Common myeloid progenitor, CD34-positive (primary cell): ENCODE results near the gene SPDYA.
A peak's percentile ranks its signal among the peaks of the same experiment; 100 is the strongest.

Source experiments
- CTCF ChIA-PET: fragments of 350-600 bp; sonication (Branson Sonifier 250); formaldehyde crosslinking; loops from one replicate; lab custom pipeline; 2021; ENCODE audit warnings: antibody characterized with exemption; lab: Charles Lee
- POLR2A ChIA-PET: fragments of 350-600 bp; sonication (Branson Sonifier 250); formaldehyde crosslinking; loops from one replicate; lab custom pipeline; 2021; ENCODE audit warnings: antibody characterized with exemption; lab: Charles Lee
- DNase-seq, 3 donors: peaks; one replicate each; pipeline versions ENCODE4 v3.0.0 to v3.0.0-alpha.2; 2013
- H3K27ac ChIP-seq, 2 experiments: 1 replicate in 1 of 2; 2 replicates in 1 of 2; pipeline ENCODE4 v1.7.0; 2013; ENCODE audit warnings: inconsistent platforms in 2 of 2, low read length in 2 of 2, mild to moderate bottlenecking in 2 of 2, low read depth in 1 of 2, moderate library complexity in 1 of 2; ENCODE audit not compliant: severe bottlenecking in 2 of 2, insufficient read depth in 1 of 2, poor library complexity in 1 of 2
- H3K27me3 ChIP-seq, 5 experiments: replicated peaks in 2 of 5; 1 replicate in 3 of 5; 2 replicates in 2 of 5; pipeline versions ENCODE4 v1.6.1 to v1.7.0; 2013; ENCODE audit warnings: low read length in 4 of 5, mild to moderate bottlenecking in 2 of 5, moderate library complexity in 2 of 5, inconsistent platforms in 1 of 5; ENCODE audit not compliant: insufficient read depth in 5 of 5, control insufficient read depth in 4 of 5
- H3K36me3 ChIP-seq, 4 experiments: 1 replicate in 2 of 4; 2 replicates in 2 of 4; pipeline versions ENCODE4 v1.6.1 to v1.7.0; 2013; ENCODE audit warnings: low read length in 3 of 4, control low read depth in 1 of 4, mild to moderate bottlenecking in 1 of 4; ENCODE audit not compliant: control insufficient read depth in 4 of 4, insufficient read depth in 4 of 4
- H3K4me1 ChIP-seq, 4 experiments: 1 replicate in 3 of 4; 2 replicates in 1 of 4; pipeline versions ENCODE4 v1.6.1 to v1.7.1; 2013; ENCODE audit warnings: low read length in 3 of 4, mild to moderate bottlenecking in 3 of 4, control low read depth in 1 of 4, inconsistent platforms in 1 of 4, moderate library complexity in 1 of 4; ENCODE audit not compliant: control insufficient read depth in 4 of 4, insufficient read depth in 4 of 4; ENCODE audit errors: control extremely low read depth in 1 of 4
- H3K4me3 ChIP-seq, 7 experiments: 1 replicate in 4 of 7; 2 replicates in 3 of 7; pipeline versions ENCODE4 v1.5.1 to v1.7.0; 2013; ENCODE audit warnings: mild to moderate bottlenecking in 7 of 7, low read length in 6 of 7, moderate library complexity in 6 of 7, inconsistent platforms in 2 of 7, low read depth in 2 of 7, control low read depth in 1 of 7; ENCODE audit not compliant: insufficient read depth in 4 of 7, control insufficient read depth in 1 of 7; ENCODE audit errors: extremely low read depth in 1 of 7
- H3K9me3 ChIP-seq, 5 experiments: 1 replicate in 4 of 5; 2 replicates in 1 of 5; pipeline versions ENCODE4 v1.6.1 to v1.7.1; 2013; ENCODE audit warnings: low read length in 4 of 5, mild to moderate bottlenecking in 2 of 5, inconsistent platforms in 1 of 5, low read depth in 1 of 5, moderate library complexity in 1 of 5; ENCODE audit not compliant: control insufficient read depth in 4 of 5, insufficient read depth in 2 of 5; ENCODE audit errors: control extremely low read depth in 1 of 5
- WGBS: methylation state at CpG from one replicate; pipeline ENCODE4 v1.1.5; 2013; ENCODE audit not compliant: insufficient coverage; 5-methylcytosine and 5-hydroxymethylcytosine counted together

Gene SPDYA

GRCh38 chr2:28835781-28836180, 25.1 kb downstream of the SPDYA start:
- ChIA-PET CTCF (interaction anchor here (1.2 to 1.5 kb wide), 4 partner anchors 10 to 123 kb away, joined by 3 to 5 read pairs (median 4); no protein-coding TSS in a partner anchor), POLR2A (interaction anchor here (0.5 kb wide), 1 partner anchor 62 kb away, joined by 3 read pairs; no protein-coding TSS in a partner anchor)
- H3K36me3 ChIP-seq = no peaks in the 10 kb centered on the region

GRCh38 chr2:28838971-28839370, 28.3 kb downstream of the SPDYA start:
- ChIA-PET CTCF (interaction anchor here (1.2 kb wide), 1 partner anchor 18 kb away, joined by 4 read pairs; no protein-coding TSS in a partner anchor), POLR2A (no interaction called here)
- Histone ChIP-seq H3K36me3 (no peaks in the 10 kb centered on the region), H3K27me3 (no peaks in the 10 kb centered on the region), H3K9me3 (peaks cover 0 to 2% (median 0%) of the 10 kb centered on the region in 5 experiments), H3K27ac (no peak overlapping the region), H3K4me1 (no peaks in the 10 kb centered on the region), H3K4me3 (no peak overlapping the region)
- no peak for DNase-seq
- 80% methylated on average over 1 of the region's 2 CpGs for WGBS

More at GRCh38 chr2:28835781-28836180, 25.1 kb downstream of the SPDYA start:
- no CpG with 5 or more reads among the region's 2 CpGs for WGBS
- no peaks in the 10 kb centered on the region for H3K4me1 ChIP-seq
- no peak overlapping the region for H3K27ac ChIP-seq
- H3K27me3 ChIP-seq = no peaks in the 10 kb centered on the region
- H3K9me3 ChIP-seq = peaks cover 0 to 2% (median 0%) of the 10 kb centered on the region in 5 experiments
- H3K4me3 ChIP-seq = no peak overlapping the region
- DNase-seq = no peak

- 92% methylated on average over 3 of the region's 3 CpGs for WGBS
- Histone ChIP-seq H3K4me3 (no peak overlapping the region), H3K27ac (no peak overlapping the region), H3K36me3 (peaks cover 0 to 12% (median 1%) of the 10 kb centered on the region in 4 experiments), H3K4me1 (no peaks in the 10 kb centered on the region), H3K27me3 (no peaks in the 10 kb centered on the region), H3K9me3 (no peaks in the 10 kb centered on the region)
- ChIA-PET POLR2A (no interaction called here), CTCF (interaction anchor here (0.8 to 1.7 kb wide), 4 partner anchors 12 to 18 kb away, joined by 3 to 4 read pairs (median 4); no protein-coding TSS in a partner anchor)
- no peak for DNase-seq
These were observed 31.4 kb downstream of the SPDYA start for GRCh38 chr2:28842042-28842441.

GRCh38 chr2:28855193-28855592, 44.6 kb downstream of the SPDYA start:
- no peak overlapping the region for H3K27ac ChIP-seq
- 100% methylated on average over 1 of the region's 1 CpG for WGBS
- ChIA-PET POLR2A (interaction anchor here (0.6 kb wide), 1 partner anchor 31 kb away, joined by 3 read pairs; no protein-coding TSS in a partner anchor), CTCF (interaction anchor here (1.3 kb wide), 1 partner anchor 14 kb away, joined by 4 read pairs; no protein-coding TSS in a partner anchor)
- no peaks in the 10 kb centered on the region for H3K27me3 ChIP-seq
- H3K36me3 ChIP-seq = peaks cover 7 to 12% (median 10%) of the 10 kb centered on the region in 4 experiments
- DNase-seq = no peak
- no peak overlapping the region for H3K4me3 ChIP-seq
- no peaks in the 10 kb centered on the region for H3K4me1 ChIP-seq
- H3K9me3 ChIP-seq = no peaks in the 10 kb centered on the region

GRCh38 chr2:28855977-28856376, 45.3 kb downstream of the SPDYA start:
- H3K4me1 ChIP-seq = no peaks in the 10 kb centered on the region
- no peak overlapping the region for H3K27ac ChIP-seq
- H3K9me3 ChIP-seq = no peaks in the 10 kb centered on the region
- H3K36me3 ChIP-seq = peaks cover 13 to 19% (median 17%) of the 10 kb centered on the region in 4 experiments
- ChIA-PET POLR2A (no interaction called here), CTCF (no interaction called here)
- no peak overlapping the region for H3K4me3 ChIP-seq
- H3K27me3 ChIP-seq = no peaks in the 10 kb centered on the region
- no peak for DNase-seq

- 89% methylated on average over 9 of the region's 12 CpGs for WGBS
These were observed 58.0 kb downstream of the SPDYA start for GRCh38 chr2:28868611-28869010.

GRCh38 chr2:28869494-28870145, 59.0 kb downstream of the SPDYA start:
- Histone ChIP-seq H3K4me3 (peak overlapping the region; percentile 72 to 100 (median 93)), H3K36me3 (peaks cover 0 to 5% (median 2%) of the 10 kb centered on the region in 4 experiments), H3K4me1 (peaks cover 11 to 26% (median 17%) of the 10 kb centered on the region in 4 experiments), H3K9me3 (no peaks in the 10 kb centered on the region), H3K27ac (peak overlapping the region; percentile 79 to 90), H3K27me3 (peaks cover 0 to under 1% (median 0%) of the 10 kb centered on the region in 5 experiments)
- WGBS = under 1% methylated on average over 25 of the region's 29 CpGs
- CTCF ChIA-PET = interaction anchor here (0.7 to 1.2 kb wide), 3 partner anchors 10 to 72 kb away, joined by 3 to 5 read pairs (median 3); no protein-coding TSS in a partner anchor
- DNase-seq = no peak
- POLR2A ChIA-PET = interaction anchor here (1.2 to 1.8 kb wide), 3 partner anchors 10 to 26 kb away, joined by 4 to 5 read pairs (median 4); partner anchors contain the start of gene WDR43

More at GRCh38 chr2:28868611-28869010, 58.0 kb downstream of the SPDYA start:
- Histone ChIP-seq H3K4me1 (peaks cover 11 to 26% (median 17%) of the 10 kb centered on the region in 4 experiments), H3K9me3 (no peaks in the 10 kb centered on the region), H3K4me3 (peak overlapping the region in 6 of 7 experiments; percentile 15 to 100 (median 91)), H3K27ac (peak overlapping the region in 1 of 2 experiments; percentile 90), H3K36me3 (peaks cover 6 to 10% (median 7%) of the 10 kb centered on the region in 4 experiments), H3K27me3 (no peaks in the 10 kb centered on the region)
- POLR2A ChIA-PET = no interaction called here
- CTCF ChIA-PET = no interaction called here
- no peak for DNase-seq
